GM18907 (cell line): ENCODE measurements around the gene IGFL2.
"Not testable (repeated sequence)": the region's sequence is repeated elsewhere in the genome, so short reads cannot be mapped to it uniquely, and the experiment has no call there.

ENCODE experiments used
- ATAC-seq: cut with Tn5 transposase; IDR thresholded peaks from one replicate; pipeline ENCODE4 v1.9.1; 2021; ENCODE audit warnings: mild to moderate bottlenecking, moderate library complexity; ENCODE audit not compliant: unreplicated experiment

Gene IGFL2

DNA sequence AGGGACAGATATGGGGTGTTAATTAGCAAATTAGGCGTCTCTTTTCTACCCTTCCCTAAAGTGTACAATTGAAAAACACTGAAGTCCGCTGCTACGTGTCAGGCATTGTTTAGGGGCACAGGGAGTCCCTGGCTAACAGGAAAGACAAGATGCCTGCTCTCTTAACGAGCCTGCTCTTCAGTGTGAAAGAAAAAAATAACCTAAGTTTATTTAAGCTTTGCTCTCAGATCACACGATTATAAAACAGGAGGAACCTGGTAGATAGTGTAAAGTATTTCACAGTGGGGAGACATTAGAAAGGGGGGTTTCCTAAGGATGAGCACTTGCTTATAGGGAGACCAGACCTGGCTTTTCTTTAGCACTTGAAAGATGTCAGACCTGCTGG lies 38.7 kb downstream of the IGFL2 start:
- no peak for ATAC-seq

DNA sequence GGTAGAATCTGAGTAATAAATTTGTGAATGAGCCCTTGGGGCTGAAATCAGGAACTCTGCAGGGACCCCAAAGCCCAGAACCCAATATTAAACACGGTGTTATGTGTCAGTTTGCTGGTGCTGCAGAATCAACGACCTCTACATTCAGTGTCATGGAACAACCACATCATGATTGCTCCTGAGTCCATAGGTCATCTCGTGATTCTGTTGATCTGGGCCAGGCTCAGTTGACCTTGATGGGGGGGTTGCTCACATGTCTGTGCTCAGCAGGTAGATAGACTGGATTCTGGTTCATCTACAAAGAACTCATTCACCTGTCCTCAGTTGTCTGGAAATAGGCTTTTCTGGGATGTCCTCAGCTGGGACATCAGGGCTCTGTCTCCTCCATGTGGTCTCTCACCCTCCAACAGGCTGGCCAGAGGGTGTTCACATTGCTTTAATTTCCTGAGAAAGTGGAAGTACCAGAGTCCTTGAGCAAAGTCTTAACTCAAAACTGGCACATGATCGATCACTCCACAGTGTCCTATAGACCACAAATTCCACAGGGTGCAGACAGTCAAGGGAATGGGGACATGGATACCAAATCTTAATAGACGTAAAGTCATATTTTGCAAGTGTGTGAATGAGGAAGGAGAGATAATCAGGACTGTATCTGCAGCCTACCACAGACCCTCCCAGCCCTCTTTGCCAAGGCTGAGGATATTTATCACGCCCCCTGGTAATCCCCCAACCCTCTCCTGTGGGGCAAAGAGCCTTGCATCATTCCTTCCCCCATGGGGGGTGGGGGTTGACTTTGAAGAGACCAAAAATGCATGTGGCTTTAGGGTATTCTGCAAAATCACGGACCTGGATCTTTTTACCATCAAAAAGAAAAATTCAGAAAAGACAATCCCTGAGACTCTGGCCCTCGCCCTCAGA lies 42.2 kb downstream of the IGFL2 start:
- ATAC-seq, result no peak

DNA sequence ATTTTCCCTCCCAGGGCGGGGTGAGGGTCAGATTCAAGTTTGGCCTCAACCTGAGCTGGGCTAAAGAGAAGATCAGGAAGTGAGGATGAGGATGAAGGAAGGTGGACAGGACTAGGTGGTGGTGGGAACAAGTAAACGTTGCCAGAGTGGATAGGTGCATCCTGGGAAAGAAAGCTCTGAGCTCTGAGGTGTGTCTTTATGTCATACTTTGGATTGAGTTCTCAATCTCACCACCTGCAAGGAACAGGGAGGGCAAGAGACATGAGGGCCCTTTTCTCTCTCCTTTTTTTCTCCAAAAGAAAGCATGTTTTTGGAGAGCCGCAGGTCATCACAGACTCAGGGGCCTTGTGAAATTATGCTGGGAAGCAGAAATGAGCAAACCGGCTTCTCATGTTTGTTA lies 43.3 kb downstream of the IGFL2 start:
- ATAC-seq, result no peak

DNA sequence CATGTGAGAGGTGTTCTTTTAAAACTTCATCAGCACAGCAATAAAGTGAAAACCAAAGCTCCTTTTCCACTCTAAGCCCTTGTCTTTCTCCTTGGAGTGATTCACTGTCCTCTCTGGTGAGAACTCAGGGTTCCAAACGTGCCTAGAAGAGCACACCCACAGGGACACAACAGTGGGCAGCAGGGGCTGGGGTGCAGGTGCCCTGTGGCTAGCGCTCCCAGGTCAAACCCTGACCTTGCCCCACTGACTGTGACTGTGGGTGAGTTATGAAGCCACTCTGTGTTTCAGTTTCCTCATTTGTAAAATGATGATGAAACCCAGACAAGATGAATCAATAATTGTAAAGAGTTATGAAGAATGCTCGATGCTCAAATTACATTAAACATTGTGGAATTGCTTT lies 43.9 kb downstream of the IGFL2 start:
- no peak for ATAC-seq

DNA sequence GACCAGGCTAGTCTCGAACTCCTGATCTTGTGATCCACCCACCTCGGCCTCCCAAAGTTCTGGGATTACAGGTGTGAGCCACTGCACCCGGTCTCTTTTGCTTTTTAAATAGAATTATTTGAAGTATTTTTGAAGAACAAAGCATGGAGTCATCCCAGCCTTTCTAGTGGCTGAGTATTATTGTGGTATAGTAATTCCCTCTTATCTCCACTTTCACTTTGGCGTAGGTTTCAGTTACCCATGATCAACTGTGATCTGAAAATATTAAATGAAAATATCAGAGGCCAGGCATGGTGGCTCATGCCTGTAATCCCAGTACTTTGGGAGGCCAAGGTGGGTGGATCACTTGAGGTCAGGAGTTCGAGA lies 44.6 kb downstream of the IGFL2 start:
- not testable (repeated sequence) for ATAC-seq

DNA sequence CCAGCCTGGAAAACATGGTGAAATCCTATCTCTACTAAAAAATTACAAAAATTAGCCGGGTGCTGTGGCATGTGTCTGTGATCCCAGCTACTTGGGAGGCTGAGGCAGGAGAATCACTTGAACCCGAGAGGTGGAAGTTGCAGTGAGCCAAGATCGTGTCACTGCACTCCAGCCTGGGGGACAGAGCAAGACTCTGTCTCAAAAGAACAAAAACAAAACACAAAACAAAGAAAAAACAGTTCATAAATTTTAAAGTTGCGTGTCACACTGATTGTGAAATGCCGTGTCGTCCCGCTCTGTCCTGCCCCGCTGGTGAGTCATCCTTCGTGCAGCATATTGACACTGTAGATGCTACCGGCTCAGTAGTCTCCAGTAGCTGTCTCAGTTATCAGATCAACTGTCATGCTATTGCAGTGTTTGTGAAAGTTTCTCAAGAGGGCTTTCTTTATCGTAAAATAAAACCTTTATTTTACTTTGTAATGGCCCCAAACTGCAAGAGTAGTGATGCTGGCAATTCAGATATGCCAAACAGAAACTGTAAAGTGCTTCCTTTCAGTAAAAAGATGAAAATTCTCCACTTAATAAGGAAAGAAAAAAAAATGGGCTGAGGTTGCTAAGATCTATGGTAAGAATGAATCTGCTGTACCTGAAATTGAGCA lies 45.1 kb downstream of the IGFL2 start:
- no peak for ATAC-seq

DNA sequence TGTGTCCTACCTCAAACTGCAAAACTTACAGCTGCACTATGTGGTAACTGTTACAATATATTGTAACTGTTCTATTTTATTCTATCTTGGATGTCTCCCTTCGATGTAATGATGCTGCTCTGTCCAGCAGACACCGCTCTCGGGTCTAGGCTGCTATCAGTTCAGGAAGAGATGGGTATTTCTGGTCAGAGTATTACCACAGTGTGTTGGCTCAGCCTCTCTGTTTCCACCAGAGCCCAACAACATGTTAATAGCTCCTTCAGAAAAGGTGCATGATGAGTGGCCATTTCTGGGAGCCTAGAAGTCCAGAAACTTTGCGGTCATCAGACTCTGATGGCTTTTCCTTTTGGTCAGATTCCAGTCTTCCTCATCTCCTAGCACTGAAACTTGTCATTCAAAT lies 45.6 kb downstream of the IGFL2 start:
- ATAC-seq, result no peak

DNA sequence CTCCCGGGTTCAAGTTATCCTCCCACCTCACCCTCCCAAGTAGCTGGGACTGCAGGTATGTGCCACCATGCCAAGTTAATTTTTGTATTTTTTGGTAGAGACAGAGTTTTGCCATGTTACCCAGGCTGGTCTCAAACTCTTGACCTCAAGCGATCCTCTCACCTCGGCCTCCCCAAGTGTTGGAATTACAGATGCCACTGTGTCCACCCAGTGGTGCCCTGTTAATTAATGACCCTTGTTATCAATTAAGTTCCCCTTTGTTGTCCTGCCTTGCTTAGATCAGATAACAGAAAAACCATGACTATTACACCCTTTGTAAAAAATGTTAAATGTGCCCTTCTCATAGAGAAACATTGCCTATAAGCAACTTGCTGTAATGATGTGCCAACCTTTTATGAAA lies 47.1 kb downstream of the IGFL2 start:
- ATAC-seq, result no peak

DNA sequence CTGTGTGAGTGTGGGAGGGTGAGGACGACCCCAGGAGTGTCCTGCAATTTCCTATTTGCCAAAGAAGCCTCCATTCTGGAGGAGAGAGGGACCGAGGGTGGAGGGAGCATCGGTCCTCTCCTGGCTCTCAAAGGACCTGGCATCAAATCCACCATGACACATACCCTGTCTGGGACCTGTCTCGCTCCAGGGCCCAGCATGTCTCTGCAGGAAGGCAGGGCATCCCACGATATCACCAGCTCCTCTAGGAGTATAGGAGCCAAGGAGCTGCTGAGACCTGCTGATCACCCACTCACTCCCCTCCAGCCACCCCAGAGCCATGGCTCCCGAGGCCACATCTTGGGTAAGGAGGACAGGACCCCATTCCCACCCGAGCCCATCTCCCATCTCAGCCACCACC lies 47.9 kb downstream of the IGFL2 start:
- ATAC-seq, result not testable (repeated sequence)

DNA sequence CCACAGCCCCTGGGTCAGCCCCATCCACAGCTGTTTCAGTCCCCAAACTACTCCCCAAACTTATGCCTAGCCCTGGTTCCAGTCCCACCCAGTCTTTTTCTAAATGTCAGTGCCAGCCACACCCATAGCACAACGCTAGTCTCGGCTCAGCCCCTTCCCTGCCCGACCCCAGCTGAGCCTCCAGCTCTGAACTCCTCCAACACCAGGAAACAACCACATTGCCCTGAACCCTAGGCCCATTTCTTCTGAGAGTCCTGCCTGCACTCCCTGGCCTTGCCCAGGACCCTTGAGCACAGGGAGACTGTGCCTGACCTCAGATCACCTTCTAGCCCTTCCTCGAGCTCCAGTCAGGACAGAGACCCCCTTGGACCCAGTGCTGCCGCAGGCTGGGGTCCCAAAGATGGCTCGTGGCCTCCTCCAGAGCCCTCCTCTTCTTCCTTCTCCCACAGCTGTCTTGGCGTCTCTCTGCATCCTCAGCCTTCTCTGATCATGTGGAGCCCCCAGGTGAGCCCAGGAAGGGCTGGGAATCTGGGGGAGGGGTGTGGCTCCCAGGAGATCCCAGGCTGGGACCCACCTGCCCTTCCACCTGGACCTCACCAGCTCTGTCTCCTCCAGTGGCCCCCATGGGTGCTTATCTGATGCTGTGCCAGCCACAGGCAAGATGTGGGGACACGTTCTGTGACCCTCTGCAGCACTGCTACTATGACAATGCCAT lies 48.5 kb downstream of the IGFL2 start:
- ATAC-seq, result no peak

DNA sequence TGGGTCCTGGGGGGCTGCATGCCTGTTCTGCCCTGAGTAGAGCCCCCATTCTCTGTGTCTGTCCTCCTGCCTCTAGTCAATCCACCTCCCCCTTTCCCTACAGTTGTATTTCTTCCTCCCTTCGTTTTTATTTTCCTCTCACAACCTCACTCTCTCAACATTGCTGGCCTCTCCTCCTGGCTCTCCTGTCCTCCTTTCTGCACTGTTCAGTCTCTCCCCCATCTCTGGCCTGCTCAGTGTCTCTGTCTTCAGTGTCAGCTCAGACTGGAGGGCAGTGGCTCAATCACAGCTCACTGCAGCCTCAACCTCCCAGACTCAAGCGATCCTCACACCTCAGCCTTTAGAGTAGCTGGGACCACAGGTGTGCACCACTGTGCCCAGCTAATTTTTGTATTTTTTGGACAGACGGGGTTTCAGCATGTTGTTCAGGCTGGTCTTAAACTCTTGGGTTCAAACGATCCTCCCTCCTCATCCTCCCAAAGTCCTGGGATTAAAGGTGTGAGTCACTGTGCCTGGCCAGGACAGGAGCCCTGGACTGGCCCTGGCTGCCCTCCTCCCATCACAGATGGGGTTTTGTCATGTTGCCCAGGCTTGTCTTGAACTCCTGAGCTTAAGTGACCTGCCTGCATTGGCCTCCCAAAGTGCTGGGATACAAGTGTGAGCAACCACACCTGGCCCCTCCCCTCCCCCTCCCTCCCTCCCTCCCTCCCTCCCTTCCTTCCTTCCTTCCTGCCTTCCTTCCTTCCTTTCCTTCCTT lies 49.5 kb downstream of the IGFL2 start:
- ATAC-seq, result no peak

DNA sequence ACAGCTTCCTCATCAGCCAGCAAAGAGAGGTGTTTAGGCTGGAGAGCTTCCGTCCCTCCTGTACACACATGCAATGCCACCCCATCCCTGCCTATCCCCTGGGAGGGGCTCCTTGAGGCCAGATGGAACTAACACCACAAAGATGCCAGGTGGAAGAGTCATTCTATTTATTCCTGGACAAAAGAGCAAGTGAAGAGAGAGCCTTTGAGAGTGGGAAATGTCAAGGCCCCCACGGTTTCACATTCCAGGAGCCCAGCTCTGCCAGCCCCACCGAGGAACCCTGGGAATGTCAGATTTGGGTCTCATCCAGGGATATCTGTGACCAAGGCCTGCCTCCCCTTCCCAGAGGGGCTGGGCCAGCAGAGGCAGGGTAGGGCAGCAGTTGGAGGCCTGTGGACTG lies 50.7 kb downstream of the IGFL2 start:
- ATAC-seq, result no peak

DNA sequence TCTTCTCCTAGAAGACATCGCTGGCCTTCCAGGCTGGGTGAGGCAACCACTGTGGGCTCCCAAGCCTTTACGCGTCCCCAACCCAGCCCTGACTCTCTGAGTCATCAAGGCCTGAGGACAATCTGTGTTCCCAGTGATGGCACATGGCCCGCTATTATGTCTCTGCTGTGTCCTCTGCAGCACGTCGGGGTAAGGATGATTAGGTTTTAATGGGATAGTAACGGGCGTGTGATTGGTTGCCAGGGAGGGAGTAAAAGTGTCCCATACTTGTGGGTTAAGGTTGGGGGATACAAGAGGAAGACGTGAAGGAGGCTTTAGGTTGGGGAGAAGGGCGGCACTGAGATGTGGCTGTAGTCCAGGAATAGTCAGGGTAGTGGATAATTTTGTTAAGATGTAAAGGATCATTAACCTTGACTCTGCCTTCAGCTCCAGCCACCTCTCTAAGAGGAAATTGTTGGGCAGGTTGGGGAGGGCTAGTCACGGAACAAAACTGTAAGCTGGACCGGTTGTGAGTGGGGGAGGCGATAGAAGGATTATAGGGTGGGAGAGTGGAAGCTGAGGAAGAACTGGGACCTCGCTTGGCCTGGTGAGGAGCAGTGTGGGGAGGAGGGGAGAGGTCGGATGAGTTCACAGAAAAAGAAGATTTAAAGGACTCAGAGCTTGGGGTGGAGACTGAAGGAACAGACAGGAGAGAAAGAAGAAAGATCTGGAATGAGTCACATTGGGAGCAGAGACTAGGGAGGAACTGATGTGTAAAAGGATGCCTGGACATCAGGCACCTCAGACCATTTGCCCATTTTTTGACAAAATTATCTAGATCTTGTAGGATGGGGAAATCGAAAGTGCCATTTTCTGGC lies 53.6 kb downstream of the IGFL2 start:
- ATAC-seq, result no peak

DNA sequence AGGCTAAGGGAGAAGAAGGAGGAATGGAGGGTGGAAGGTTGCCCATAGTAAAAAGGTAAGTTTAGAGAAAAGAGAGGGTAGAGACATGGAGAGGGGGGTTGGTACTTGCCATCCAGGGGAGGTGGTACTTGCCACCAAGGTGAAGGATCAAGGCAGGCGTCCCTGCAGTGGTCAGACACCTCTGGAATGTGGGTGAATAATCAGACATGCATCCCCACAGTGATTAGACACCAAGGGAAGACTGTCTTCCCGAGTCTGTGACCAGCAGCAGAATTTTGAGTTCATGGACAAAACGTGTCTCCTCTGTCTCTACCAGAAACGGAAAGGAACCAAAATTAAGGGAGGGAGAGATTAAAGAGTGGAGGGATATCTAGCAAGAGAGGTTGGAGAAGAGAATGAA lies 54.4 kb downstream of the IGFL2 start:
- ATAC-seq, result no peak

DNA sequence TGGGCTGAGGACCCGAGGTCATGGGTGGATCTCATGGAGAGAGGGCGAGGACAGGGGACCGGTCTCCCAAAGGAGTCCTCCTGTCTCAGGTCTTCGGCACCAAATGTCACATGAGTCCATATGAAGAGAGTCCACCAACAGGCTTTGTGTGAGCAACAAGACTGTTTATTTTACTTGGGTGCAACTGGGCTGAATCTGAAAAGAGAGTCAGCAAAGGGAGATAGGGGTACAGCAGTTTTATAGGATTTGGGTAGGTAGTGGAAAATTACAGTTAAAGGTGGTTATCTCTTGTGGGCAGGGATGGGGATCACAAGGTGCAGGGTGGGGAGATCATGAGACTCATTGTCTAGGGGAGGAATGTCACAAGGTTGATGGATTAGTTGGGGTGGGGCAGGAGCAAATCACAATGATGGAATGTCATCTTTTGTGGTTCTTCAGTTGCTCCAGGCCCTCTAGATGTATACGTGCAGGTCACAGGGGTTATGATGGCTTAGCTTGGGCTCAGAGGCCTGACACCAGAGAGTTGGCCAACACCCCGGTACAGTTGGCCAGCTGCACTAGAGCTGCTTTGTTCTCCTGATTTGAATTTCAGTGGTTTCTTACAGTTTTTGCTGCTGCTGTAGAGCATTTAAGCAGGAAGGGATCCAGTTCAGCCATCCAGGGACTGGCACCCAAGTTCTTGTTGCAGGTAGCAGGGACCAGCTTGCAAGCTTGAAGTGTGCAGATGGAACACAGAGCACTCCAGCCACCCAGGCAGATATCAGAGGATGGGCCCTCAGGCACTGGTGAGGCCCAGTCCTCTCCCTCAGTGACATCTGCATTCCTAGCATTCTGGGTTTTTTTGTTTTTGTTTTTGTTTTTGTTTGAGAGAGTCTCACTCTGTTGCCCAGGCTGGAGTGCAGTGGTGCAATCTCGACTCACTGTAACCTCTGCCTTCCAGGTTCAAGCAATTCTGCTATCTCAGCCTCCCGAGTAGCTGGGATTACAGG lies 55.1 kb downstream of the IGFL2 start:
- no peak for ATAC-seq

DNA sequence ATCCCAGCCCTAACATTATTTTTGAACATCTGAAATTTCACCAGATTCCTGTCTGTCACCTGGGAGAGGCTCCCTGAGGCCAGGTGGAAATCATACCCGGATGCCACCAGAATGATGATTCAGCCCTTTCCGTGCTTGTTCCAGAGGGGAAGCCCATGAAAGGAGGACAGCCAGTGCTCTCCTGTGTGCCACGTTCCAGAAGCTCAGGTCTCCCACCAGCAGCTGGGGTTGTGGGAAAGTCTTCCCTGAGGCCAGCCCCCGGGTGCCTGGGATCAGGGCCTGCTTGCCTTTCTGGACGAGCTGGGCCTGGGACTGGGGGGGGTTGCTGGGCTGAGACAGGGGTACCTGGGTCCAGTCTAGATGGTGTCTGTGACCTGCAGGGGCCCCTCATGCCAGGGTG lies 56.0 kb downstream of the IGFL2 start:
- ATAC-seq, result no peak

DNA sequence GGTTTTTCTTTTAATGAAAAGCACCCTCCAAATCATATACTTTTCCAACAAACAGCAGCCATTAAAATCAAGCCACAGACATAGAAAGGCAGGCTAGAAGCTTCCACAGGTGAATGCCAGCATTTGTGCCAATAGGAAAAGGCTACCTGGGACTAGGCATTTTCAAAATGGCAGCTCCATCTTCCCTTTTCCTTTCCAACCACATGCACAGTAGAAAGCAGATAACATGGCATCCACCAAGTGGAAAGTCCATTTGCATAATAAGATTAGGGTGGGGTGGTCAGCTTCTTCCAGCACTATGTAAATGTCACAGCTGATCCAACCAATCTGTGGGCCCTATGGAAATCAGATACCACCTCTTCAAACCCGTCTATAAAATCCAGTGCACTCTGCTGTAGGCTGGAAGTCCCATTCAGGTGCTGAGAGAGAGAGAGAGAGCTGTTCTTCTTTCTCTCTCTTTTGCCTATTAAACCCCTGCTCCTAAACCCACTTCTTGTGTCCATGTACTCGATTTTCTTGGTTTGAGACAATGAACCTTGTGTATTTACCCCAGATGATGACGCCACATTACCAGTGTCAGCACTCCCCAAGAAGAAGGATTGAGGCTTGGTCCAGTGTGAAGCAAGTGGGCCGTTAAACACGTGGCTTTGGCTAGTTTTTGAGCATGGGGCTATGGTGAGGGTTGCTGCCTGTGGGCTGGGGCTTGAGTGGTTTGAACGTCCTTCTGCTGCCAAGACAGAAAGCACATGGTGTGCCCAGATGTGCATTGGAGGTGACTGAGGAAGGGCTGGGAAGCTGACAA lies 57.3 kb downstream of the IGFL2 start:
- no peak for ATAC-seq

DNA sequence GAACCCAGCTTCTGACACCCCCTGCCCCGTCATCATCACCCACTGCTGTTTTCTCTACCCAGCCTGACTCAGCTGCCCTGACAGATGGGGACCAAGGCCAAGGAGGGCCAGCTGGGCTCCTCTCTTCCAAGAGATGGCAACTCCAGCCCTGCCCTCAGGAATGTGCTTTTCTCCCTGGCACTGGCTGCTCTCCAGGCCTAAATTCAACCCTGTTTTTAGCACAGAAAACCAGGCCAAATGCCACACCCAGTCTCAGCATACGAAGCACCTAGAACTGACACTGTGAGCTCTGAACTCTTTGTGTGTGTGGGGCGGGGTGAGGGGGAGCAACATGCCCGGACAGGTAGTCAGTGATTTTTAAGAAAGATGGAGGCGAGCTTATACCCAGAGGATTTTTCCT lies 58.1 kb downstream of the IGFL2 start:
- no peak for ATAC-seq
